ENCODE results near the gene ZYG11A. TPM values are rescaled to one million over a fixed set of nuclear protein-coding genes. Genes with fewer than 3 reads are reported as not detected.

ZYG11A gene
- total RNA-seq, 2 experiments from 2014 or later: 0.13 to 0.16 TPM

Small RNA genes within 50 kb of the gene (microRNA-seq; reads per million reads assigned to microRNA genes)
- gene MIR1273F (not detected), gene MIR1273G (not detected), gene MIR5095 (not detected)

Other genes starting within 250 kb of the ZYG11A start
- 10 to 100 TPM; 10.0 to 10.4 TPM for gene GPX7, start 240.4 kb upstream of the ZYG11A start, total RNA-seq
- 1 to 10 TPM; 7.9 to 8.6 TPM for gene SHISAL2A, start 209.6 kb upstream of the ZYG11A start, total RNA-seq
- 10 to 100 TPM; 16.5 to 17.0 TPM for gene COA7, start 144.4 kb upstream of the ZYG11A start, total RNA-seq
- gene ZYG11B, start 116.3 kb upstream of the ZYG11A start, total RNA-seq: 1 to 10 TPM; 6.8 to 7.5 TPM
- gene ECHDC2, start 79.0 kb downstream of the ZYG11A start, total RNA-seq: 10 to 100 TPM; 30.0 to 35.3 TPM
- gene SCP2, start 84.5 kb downstream of the ZYG11A start, total RNA-seq: 10 to 100 TPM; 87.2 to 95.9 TPM
- not detected for gene PODN, start 219.5 kb downstream of the ZYG11A start, total RNA-seq

Measured in activated CD8-positive, alpha-beta T cell treated with anti-CD3 and anti-CD28 coated beads, Interleukin-2, amount 10 ng/mL, durations not matched to agents 7 days and 5 days (primary cell).